ENCODE data around the gene ANGEL2. TPM values are rescaled to one million over a fixed set of nuclear protein-coding genes. Genes with fewer than 3 reads are reported as not detected.
"Not testable (repeated sequence)": the region's sequence is repeated elsewhere in the genome, so short reads cannot be mapped to it uniquely, and the experiment has no call there.

ANGEL2 gene
- total RNA-seq, 2 donors from 2014 or later: 19.0 to 20.6 TPM

- no peak overlapping the region for H3K9ac ChIP-seq (ENCODE audit: low read depth in 2 of 2, low read length in 2 of 2)
- no peak overlapping the region for H3K27ac ChIP-seq
- H3K36me3 ChIP-seq: no peaks in the 10 kb centered on the region
- intact Hi-C loops (cut with DNase I): no loop called here
- DNase-seq: no peak
- H3K4me1 ChIP-seq: no peaks in the 10 kb centered on the region
- no peaks in the 10 kb centered on the region for H3K27me3 ChIP-seq
- TF ChIP-seq CTCF (IDR thresholded peaks at IDR 0.05): no peak
- no peak overlapping the region for H3K4me3 ChIP-seq
- no peaks in the 10 kb centered on the region for H3K9me3 ChIP-seq
Observed at GRCh38 chr1:213032651-213033050, 17.0 kb upstream of the ANGEL2 start.

- intact Hi-C loops (cut with DNase I); DNase-seq; H3K9me3 ChIP-seq; H3K4me1 ChIP-seq; H3K27me3 ChIP-seq; H3K9ac ChIP-seq (ENCODE audit: low read depth in 2 of 2, low read length in 2 of 2); H3K4me3 ChIP-seq; H3K27ac ChIP-seq; H3K36me3 ChIP-seq: not testable (repeated sequence)
Observed at GRCh38 chr1:213027024-213027423, 11.4 kb upstream of the ANGEL2 start.

- peaks cover 3% of the 10 kb centered on the region for H3K27me3 ChIP-seq
- no peak for DNase-seq
- H3K4me3 ChIP-seq: no peak overlapping the region
- H3K9ac ChIP-seq (ENCODE audit: low read depth in 2 of 2, low read length in 2 of 2): no peak overlapping the region
- H3K4me1 ChIP-seq: no peaks in the 10 kb centered on the region
- intact Hi-C loops (cut with DNase I): no loop called here
- no peak for TF ChIP-seq CTCF (IDR thresholded peaks at IDR 0.05)
- H3K9me3 ChIP-seq: no peaks in the 10 kb centered on the region
- no peak overlapping the region for H3K27ac ChIP-seq
- no peaks in the 10 kb centered on the region for H3K36me3 ChIP-seq
Observed at GRCh38 chr1:213020016-213020415, 4.3 kb upstream of the ANGEL2 start.

GRCh38 chr1:213019450-213019849 is 3.8 kb upstream of the ANGEL2 start:
- TF ChIP-seq CTCF (IDR thresholded peaks at IDR 0.05): no peak
- Histone ChIP-seq H3K9ac (ENCODE audit: low read depth in 2 of 2, low read length in 2 of 2) (no peak overlapping the region), H3K9me3 (no peaks in the 10 kb centered on the region), H3K4me1 (peaks cover 2% of the 10 kb centered on the region), H3K36me3 (no peaks in the 10 kb centered on the region), H3K27me3 (peaks cover 3% of the 10 kb centered on the region), H3K27ac (no peak overlapping the region), H3K4me3 (no peak overlapping the region)
- intact Hi-C loops (cut with DNase I): no loop called here
- DNase-seq: no peak

- no peaks in the 10 kb centered on the region for H3K9me3 ChIP-seq
- H3K27ac ChIP-seq: no peak overlapping the region
- intact Hi-C loops (cut with DNase I): no loop called here
- H3K27me3 ChIP-seq: no peaks in the 10 kb centered on the region
- H3K4me1 ChIP-seq: peaks cover 8% of the 10 kb centered on the region
- no peak for TF ChIP-seq CTCF (IDR thresholded peaks at IDR 0.05)
- no peak for DNase-seq
- H3K4me3 ChIP-seq: no peak overlapping the region
- H3K36me3 ChIP-seq: no peaks in the 10 kb centered on the region
- H3K9ac ChIP-seq (ENCODE audit: low read depth in 2 of 2, low read length in 2 of 2): no peak overlapping the region
Observed at GRCh38 chr1:213017447-213018273, 2.0 kb upstream of the ANGEL2 start.

GRCh38 chr1:213014642-213015041 is 1.0 kb downstream of the ANGEL2 start:
- DNase-seq: peak; percentile 22
- no peaks in the 10 kb centered on the region for H3K36me3 ChIP-seq
- H3K9me3 ChIP-seq: no peaks in the 10 kb centered on the region
- TF ChIP-seq CTCF (IDR thresholded peaks at IDR 0.05): no peak
- intact Hi-C loops (cut with DNase I): no loop called here
- H3K27ac ChIP-seq: peak overlapping the region; percentile 95
- H3K4me3 ChIP-seq: peak overlapping the region; percentile 93
- peak overlapping the region in 1 of 2 donors; percentile 90 for H3K9ac ChIP-seq (ENCODE audit: low read depth in 2 of 2, low read length in 2 of 2)
- peaks cover 8% of the 10 kb centered on the region for H3K4me1 ChIP-seq
- no peaks in the 10 kb centered on the region for H3K27me3 ChIP-seq
